ENCODE measurements around the gene SKIL. TPM values are rescaled to one million over a fixed set of nuclear protein-coding genes. Genes with fewer than 3 reads are reported as not detected.

SKIL gene
- total RNA-seq, 4 donors from 2014 or later: 24.9 to 50.6 (median 30.4) TPM

- no peak overlapping the region for H3K27ac ChIP-seq
- H3K4me3 ChIP-seq: no peak overlapping the region
- H3K4me1 ChIP-seq: no peaks in the 10 kb centered on the region
- no peak for TF ChIP-seq POLR2A (IDR thresholded peaks at IDR 0.05)
- TF ChIP-seq, protein P1, sequence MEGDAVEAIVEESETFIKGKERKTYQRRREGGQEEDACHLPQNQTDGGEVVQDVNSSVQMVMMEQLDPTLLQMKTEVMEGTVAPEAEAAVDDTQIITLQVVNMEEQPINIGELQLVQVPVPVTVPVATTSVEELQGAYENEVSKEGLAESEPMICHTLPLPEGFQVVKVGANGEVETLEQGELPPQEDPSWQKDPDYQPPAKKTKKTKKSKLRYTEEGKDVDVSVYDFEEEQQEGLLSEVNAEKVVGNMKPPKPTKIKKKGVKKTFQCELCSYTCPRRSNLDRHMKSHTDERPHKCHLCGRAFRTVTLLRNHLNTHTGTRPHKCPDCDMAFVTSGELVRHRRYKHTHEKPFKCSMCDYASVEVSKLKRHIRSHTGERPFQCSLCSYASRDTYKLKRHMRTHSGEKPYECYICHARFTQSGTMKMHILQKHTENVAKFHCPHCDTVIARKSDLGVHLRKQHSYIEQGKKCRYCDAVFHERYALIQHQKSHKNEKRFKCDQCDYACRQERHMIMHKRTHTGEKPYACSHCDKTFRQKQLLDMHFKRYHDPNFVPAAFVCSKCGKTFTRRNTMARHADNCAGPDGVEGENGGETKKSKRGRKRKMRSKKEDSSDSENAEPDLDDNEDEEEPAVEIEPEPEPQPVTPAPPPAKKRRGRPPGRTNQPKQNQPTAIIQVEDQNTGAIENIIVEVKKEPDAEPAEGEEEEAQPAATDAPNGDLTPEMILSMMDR (IDR thresholded peaks at IDR 0.05): no peak
- no peak for TF ChIP-seq POLR2AphosphoS5 (IDR thresholded peaks at IDR 0.05)
- no peak for TF ChIP-seq EP300 (IDR thresholded peaks at IDR 0.05)
- no peaks in the 10 kb centered on the region for H3K36me3 ChIP-seq
- no peaks in the 10 kb centered on the region for H3K27me3 ChIP-seq
- 91% methylated on average over 4 of the region's 4 CpGs for WGBS
- H3K9me3 ChIP-seq: no peaks in the 10 kb centered on the region
- DNase-seq (ENCODE audit: low spot score in 2 of 2): no peak
Measured at GRCh38 chr3:170344971-170345370, 12.5 kb upstream of the SKIL start.

- DNase-seq (ENCODE audit: low spot score in 2 of 2): no peak
- no peak overlapping the region for H3K4me3 ChIP-seq
- TF ChIP-seq EP300 (IDR thresholded peaks at IDR 0.05) (no peak), POLR2A (IDR thresholded peaks at IDR 0.05) (no peak), POLR2AphosphoS5 (IDR thresholded peaks at IDR 0.05) (no peak)
- TF ChIP-seq, protein P1 (IDR thresholded peaks at IDR 0.05): no peak
- no peaks in the 10 kb centered on the region for H3K4me1 ChIP-seq
- WGBS: 91% methylated on average over 12 of the region's 12 CpGs
- no peak overlapping the region for H3K27ac ChIP-seq
- no peaks in the 10 kb centered on the region for H3K9me3 ChIP-seq
- H3K36me3 ChIP-seq: no peaks in the 10 kb centered on the region
- no peaks in the 10 kb centered on the region for H3K27me3 ChIP-seq
Measured at GRCh38 chr3:170346481-170347392, 10.8 kb upstream of the SKIL start.

- DNase-seq (ENCODE audit: low spot score in 2 of 2): no peak
- Histone ChIP-seq H3K36me3 (no peaks in the 10 kb centered on the region), H3K27me3 (no peaks in the 10 kb centered on the region), H3K27ac (no peak overlapping the region), H3K9me3 (no peaks in the 10 kb centered on the region), H3K4me3 (no peak overlapping the region), H3K4me1 (peaks cover 5% of the 10 kb centered on the region)
- TF ChIP-seq POLR2AphosphoS5 (IDR thresholded peaks at IDR 0.05) (no peak), EP300 (IDR thresholded peaks at IDR 0.05) (no peak), POLR2A (IDR thresholded peaks at IDR 0.05) (no peak)
- TF ChIP-seq, protein P1 (IDR thresholded peaks at IDR 0.05): no peak
- 87% methylated on average over 8 of the region's 8 CpGs for whole genome bisulfite sequencing
Measured at GRCh38 chr3:170350515-170351413, 6.8 kb upstream of the SKIL start.

DNA sequence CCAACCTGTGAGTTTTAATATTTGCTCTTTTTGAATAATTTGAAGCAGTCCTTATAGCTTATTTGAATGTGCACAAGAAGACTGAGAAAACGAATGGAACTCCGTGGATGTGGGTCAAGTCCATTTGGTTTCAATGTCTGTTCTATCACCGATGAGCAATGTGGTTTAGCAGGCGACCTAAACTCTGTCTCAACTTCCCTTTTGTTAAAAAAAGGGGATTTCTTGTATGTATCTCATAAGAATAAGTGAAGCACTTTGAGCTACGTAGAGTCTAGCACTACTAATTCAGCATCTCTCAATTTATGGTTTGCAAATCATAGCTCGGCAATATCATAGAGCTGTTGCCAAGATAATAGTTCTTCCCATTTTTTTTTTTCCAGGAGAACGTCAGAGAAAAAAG is 4.6 kb upstream of the SKIL start:
- Histone ChIP-seq H3K9me3 (no peaks in the 10 kb centered on the region), H3K4me3 (no peak overlapping the region), H3K4me1 (peaks cover 11% of the 10 kb centered on the region), H3K27me3 (no peaks in the 10 kb centered on the region), H3K27ac (no peak overlapping the region), H3K36me3 (no peaks in the 10 kb centered on the region)
- TF ChIP-seq POLR2AphosphoS5 (IDR thresholded peaks at IDR 0.05): no peak
- TF ChIP-seq, protein P1 (IDR thresholded peaks at IDR 0.05): no peak
- TF ChIP-seq POLR2A (IDR thresholded peaks at IDR 0.05): no peak
- WGBS: 67% methylated on average over 7 of the region's 7 CpGs
- no peak for DNase-seq (ENCODE audit: low spot score in 2 of 2)

DNA sequence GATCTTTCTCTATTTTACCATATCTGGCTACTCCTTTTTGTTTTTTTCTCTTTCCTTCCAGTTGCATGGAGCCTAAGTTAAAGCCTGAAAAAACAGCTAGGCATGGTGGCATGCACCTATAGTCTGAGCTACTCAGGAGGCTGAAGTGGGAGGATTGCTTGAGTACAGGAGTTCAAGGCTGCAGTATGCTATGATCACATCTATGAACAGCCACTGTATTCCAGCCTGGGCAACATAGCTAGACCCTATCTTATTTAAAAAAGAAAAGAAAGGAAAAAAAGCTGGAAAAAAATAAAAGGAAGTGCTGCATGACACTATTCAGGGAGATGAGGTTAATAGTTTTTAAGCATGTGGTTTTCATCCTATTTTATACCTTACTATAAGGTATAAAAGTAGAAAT is 4.0 kb upstream of the SKIL start:
- H3K4me3 ChIP-seq: no peak overlapping the region
- H3K9me3 ChIP-seq: no peaks in the 10 kb centered on the region
- DNase-seq (ENCODE audit: low spot score in 2 of 2): no peak
- H3K27me3 ChIP-seq: no peaks in the 10 kb centered on the region
- H3K36me3 ChIP-seq: no peaks in the 10 kb centered on the region
- H3K4me1 ChIP-seq: peaks cover 13% of the 10 kb centered on the region
- no peak overlapping the region for H3K27ac ChIP-seq
- no peak for TF ChIP-seq POLR2A (IDR thresholded peaks at IDR 0.05)
- TF ChIP-seq, protein P1 (IDR thresholded peaks at IDR 0.05): no peak
- TF ChIP-seq POLR2AphosphoS5 (IDR thresholded peaks at IDR 0.05): no peak
- TF ChIP-seq EP300 (IDR thresholded peaks at IDR 0.05): no peak
